ENCODE data around the gene TEX50.
"Not testable (repeated sequence)": the region's sequence is repeated elsewhere in the genome, so short reads cannot be mapped to it uniquely, and the experiment has no call there.

Gene TEX50

DNA sequence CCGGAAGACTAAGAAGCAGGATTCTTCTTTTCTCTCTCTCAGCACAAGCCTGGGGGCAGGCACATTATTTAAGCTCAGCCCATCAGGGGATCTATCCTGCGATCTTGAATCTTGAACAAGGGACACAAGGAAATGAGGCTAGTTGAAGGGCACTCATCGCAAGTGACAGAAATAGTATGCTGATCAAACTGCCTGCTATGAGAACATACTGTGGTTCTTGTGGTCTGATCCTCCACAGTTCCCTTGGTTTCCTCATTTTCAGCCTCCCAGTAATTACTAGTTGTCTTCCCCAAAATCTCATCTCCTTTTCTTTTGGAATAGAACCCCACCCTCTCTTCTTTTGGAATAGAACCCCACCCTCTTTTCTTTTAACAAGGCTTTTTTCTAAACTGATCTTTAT, 28.0 kb downstream of the TEX50 start:
- no peak overlapping the region for H3K4me3 ChIP-seq (ENCODE audit: control insufficient read depth, low read depth, low read length)
- TF ChIP-seq, protein P1, sequence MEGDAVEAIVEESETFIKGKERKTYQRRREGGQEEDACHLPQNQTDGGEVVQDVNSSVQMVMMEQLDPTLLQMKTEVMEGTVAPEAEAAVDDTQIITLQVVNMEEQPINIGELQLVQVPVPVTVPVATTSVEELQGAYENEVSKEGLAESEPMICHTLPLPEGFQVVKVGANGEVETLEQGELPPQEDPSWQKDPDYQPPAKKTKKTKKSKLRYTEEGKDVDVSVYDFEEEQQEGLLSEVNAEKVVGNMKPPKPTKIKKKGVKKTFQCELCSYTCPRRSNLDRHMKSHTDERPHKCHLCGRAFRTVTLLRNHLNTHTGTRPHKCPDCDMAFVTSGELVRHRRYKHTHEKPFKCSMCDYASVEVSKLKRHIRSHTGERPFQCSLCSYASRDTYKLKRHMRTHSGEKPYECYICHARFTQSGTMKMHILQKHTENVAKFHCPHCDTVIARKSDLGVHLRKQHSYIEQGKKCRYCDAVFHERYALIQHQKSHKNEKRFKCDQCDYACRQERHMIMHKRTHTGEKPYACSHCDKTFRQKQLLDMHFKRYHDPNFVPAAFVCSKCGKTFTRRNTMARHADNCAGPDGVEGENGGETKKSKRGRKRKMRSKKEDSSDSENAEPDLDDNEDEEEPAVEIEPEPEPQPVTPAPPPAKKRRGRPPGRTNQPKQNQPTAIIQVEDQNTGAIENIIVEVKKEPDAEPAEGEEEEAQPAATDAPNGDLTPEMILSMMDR (IDR thresholded peaks at IDR 0.05; ENCODE audit: control insufficient read depth, insufficient read depth, low read depth, low read length, missing control alignments) = no peak
- no peak for DNase-seq (ENCODE audit: low read depth)

DNA sequence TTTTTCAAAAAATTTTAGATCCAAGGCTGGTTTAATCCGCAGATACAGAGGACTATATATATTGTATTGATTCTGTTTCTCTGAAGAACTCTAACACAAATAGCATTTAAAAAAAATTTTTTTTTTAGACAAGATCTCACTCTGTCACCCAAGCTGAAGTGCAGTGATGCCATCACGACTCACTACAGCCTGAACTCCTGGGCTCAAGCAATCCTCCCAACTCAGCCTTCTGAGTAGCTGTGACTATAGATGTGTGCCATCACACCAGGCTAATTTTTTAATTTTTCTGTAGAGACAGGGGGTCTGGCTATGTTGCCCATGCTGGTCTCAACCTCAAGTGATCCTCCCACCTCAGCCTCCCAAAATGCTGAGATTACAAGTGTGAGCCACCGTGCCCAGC, 31.5 kb downstream of the TEX50 start:
- no peak for DNase-seq (ENCODE audit: low read depth)
- H3K4me3 ChIP-seq (ENCODE audit: control insufficient read depth, low read depth, low read length) = no peak overlapping the region
- TF ChIP-seq, protein P1 (IDR thresholded peaks at IDR 0.05; ENCODE audit: control insufficient read depth, insufficient read depth, low read depth, low read length, missing control alignments) = no peak

DNA sequence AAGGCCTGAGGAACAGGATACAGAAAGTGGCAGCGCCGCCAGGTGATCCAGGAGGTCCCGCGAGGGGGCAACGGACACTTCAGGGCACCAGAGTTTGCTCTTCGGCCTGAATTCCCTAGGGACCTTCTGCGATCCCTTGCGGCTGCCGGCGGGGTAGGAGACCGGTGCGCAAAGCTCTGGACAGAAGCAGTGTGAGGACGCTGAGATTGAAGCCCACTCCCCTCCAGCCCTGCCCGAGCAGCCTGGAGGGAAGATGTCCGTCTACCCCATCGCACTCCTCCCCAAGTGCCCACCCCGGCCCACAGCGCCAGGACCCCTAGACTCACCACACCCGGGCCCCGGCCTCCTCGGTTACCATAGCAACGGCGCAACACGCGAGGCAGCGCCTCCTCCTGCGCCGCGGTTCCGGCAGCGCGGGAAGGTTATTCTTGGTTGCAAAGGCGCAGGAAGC, 34.4 kb downstream of the TEX50 start, which contains the start of gene ANKRD45:
Gene ANKRD45, minus strand, starts transcription at position 361 of the 451 bp plus-strand sequence. CDS start 10,433 bp downstream, outside the sequence.
- no peak for DNase-seq (ENCODE audit: low read depth)
- H3K4me3 ChIP-seq (ENCODE audit: control insufficient read depth, low read depth, low read length) = peak within 1 kb of the TSS; percentile 40
- TF ChIP-seq, protein P1 (IDR thresholded peaks at IDR 0.05; ENCODE audit: control insufficient read depth, insufficient read depth, low read depth, low read length, missing control alignments) = no peak

DNA sequence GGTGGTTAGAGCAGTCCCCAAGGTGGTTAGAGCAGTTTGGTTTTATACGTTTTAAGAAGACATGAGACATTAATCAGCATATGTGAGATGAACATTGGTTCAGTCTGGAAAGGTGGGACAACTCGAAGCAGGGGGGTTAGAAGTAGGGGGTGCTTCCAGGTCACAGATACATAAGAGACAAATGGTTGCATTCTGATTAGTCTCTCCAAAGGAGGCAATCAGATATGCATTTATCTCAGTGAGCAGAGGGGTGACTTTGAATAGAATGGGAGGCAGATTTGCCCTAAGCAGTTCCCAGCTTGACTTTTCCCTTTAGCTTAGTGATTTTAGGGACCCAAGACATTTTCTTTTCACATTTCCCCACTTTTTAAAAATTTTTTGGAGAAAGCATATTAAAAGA, 39.4 kb downstream of the TEX50 start:
- not testable (repeated sequence) for DNase-seq (ENCODE audit: low read depth); H3K4me3 ChIP-seq (ENCODE audit: control insufficient read depth, low read depth, low read length)

DNA sequence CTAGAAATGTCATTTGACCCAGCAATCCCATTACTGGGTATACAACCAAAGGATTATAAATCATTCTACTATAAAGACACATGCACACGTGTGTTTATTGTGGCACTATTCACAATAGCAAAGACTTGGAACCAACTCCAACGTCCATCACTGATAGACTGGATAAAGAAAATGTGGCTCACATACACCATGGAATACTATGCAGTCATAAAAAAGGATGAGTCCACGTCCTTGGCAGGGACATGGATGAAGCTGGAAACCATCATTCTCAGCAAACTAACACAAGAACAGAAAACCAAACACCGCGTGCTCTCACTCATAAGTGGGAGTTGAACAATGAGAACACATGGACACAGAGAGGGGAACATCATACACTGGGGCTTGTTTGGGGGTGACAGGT, 45.0 kb downstream of the TEX50 start:
- DNase-seq (ENCODE audit: low read depth); H3K4me3 ChIP-seq (ENCODE audit: control insufficient read depth, low read depth, low read length): not testable (repeated sequence)

DNA sequence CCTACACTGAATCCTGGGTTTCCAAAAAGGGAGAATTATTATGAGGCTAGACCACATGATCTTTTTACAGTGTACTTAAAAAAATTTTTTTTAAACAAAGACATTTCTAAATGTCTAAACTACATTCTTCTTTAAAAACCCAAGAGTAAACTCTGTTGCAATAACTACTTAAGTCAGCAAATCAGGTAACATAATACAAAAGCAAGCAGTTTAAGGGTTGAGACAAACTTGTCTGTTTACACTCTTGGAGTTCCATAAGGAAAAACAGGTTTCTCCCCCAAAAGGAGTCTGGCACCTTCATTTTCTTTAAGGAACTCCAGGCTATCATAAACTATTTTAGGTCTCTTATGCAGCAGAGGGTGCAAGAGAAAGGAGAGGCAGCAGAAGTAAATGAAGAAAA, 47.0 kb downstream of the TEX50 start:
- H3K4me3 ChIP-seq (ENCODE audit: control insufficient read depth, low read depth, low read length) = no peak overlapping the region

DNA sequence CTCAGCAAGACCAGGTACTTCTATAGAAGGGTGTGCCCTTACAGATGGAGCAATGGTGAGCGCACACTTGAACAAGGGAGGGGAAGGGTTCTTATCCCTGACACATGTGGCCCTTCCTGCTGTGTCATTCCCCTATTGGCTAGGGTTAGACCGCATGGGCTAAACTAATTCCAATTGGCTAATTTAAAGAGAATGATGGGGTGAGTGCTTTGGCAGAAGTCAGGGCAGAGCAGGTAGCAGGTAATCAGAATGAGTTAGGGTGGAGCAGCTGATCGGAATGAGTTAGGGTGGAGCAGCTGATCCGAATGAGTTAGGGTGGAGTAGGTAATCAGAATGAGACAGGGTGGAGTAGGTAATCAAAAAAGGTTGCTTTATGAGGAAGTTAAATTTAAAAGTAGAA, 48.7 kb downstream of the TEX50 start:
- H3K4me3 ChIP-seq (ENCODE audit: control insufficient read depth, low read depth, low read length); DNase-seq (ENCODE audit: low read depth): not testable (repeated sequence)

More for the DNA sequence above, 47.0 kb downstream of the TEX50 start:
- TF ChIP-seq, protein P1 (IDR thresholded peaks at IDR 0.05; ENCODE audit: control insufficient read depth, insufficient read depth, low read depth, low read length, missing control alignments) = no peak
- DNase-seq (ENCODE audit: low read depth) = no peak

DNA sequence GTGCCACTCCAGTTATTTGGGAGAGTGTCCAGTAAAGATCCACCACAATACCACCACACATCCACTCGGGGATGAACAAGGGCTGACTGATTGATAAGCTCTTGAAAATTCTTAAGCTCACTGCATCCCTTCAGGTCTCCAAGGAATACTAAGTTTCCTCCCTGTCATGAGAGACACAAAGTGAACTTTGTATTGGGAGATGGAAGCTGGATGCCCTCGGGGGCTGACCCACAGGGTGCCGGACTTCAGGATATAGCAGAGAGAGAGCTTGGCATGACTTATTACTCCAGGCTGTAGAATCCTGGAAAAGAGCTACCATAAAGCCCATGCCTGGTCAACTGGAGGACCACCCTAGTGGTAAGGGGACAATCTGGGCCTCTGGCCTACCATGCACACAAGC, 50.0 kb downstream of the TEX50 start:
- not testable (repeated sequence) for DNase-seq (ENCODE audit: low read depth); H3K4me3 ChIP-seq (ENCODE audit: control insufficient read depth, low read depth, low read length)
